HEK293 (cell line): ENCODE data around the gene YPEL5.

ENCODE experiments used
- CTCF ChIA-PET: fragments of 350-600 bp; formaldehyde crosslinking; extraction: SDS; loops from one replicate; lab custom pipeline; 2021; ENCODE audit warnings: antibody characterized with exemption; lab: Yijun Ruan, JAX
- POLR2A ChIA-PET: fragments of 300-600 bp; formaldehyde crosslinking; extraction: SDS; loops from one replicate; lab custom pipeline; 2020; ENCODE audit warnings: antibody characterized with exemption, inconsistent platforms; lab: Yijun Ruan, JAX
- H3K27ac ChIP-seq: fragments of 200-500 bp; sonication (Bioruptor generic); 2 replicates; pipeline ENCODE4 v1.5.1; 2014; ENCODE audit warnings: low read depth, low read length, control low read depth, inconsistent platforms; ENCODE audit errors: extremely low read depth
- H3K36me3 ChIP-seq, 2 experiments: fragments of 200-500 bp in 1 of 2; sonication (Bioruptor generic) in 1 of 2; 1 replicate in 1 of 2; 2 replicates in 1 of 2; pipeline ENCODE4 v1.5.1; 2014 to 2017; ENCODE audit warnings: inconsistent platforms in 2 of 2, low read length in 2 of 2; ENCODE audit not compliant: control insufficient read depth in 2 of 2, insufficient read depth in 1 of 2
- H3K4me1 ChIP-seq: fragments of 200-500 bp; sonication (Bioruptor generic); 2 replicates; pipeline ENCODE4 v1.5.1; 2014; ENCODE audit warnings: mild to moderate bottlenecking, low read length, inconsistent platforms; ENCODE audit not compliant: control insufficient read depth, insufficient read depth
- H3K4me3 ChIP-seq: 2 replicates; pipeline ENCODE4 v1.5.1; 2011; ENCODE audit warnings: low read depth, mild to moderate bottlenecking, control low read depth, low read length, moderate library complexity
- H3K9me3 ChIP-seq: fragments of 200-500 bp; sonication (Bioruptor generic); 2 replicates; pipeline ENCODE4 v1.5.1; 2014; ENCODE audit warnings: low read depth, low read length, inconsistent platforms; ENCODE audit not compliant: control insufficient read depth, insufficient read depth
- FEZF1 ChIP-seq: fragments of 450-650 bp; formaldehyde crosslinking; IDR thresholded peaks from 2 replicates; pipeline ENCODE4 v1.5.1; 2016; ENCODE audit warnings: missing biosample characterization, missing genetic modification characterization
- MZF1 ChIP-seq: fragments of 450-650 bp; formaldehyde crosslinking; IDR thresholded peaks from 2 replicates; pipeline ENCODE4 v1.5.1; 2017; ENCODE audit warnings: missing biosample characterization, missing genetic modification characterization, borderline replicate concordance
- OVOL3 ChIP-seq: fragments of 450-650 bp; formaldehyde crosslinking; IDR thresholded peaks from 2 replicates; pipeline ENCODE4 v1.5.1; 2016; ENCODE audit warnings: missing biosample characterization, missing genetic modification characterization
- ZBTB1 ChIP-seq: fragments of 450-650 bp; formaldehyde crosslinking; IDR thresholded peaks from 2 replicates; pipeline ENCODE4 v1.5.1; 2016; ENCODE audit warnings: missing biosample characterization, missing genetic modification characterization
- ZNF112 ChIP-seq: fragments of 450-650 bp; formaldehyde crosslinking; IDR thresholded peaks from 2 replicates; pipeline ENCODE4 v1.5.0; 2017; ENCODE audit warnings: missing biosample characterization, missing genetic modification characterization
- ZNF121 ChIP-seq: fragments of 450-650 bp; formaldehyde crosslinking; IDR thresholded peaks from 2 replicates; pipeline ENCODE4 v1.5.1; 2016; ENCODE audit warnings: missing biosample characterization, missing genetic modification characterization
- ZNF223 ChIP-seq: fragments of 450-650 bp; formaldehyde crosslinking; IDR thresholded peaks from 2 replicates; pipeline ENCODE4 v1.5.1; 2016; ENCODE audit warnings: missing biosample characterization, missing genetic modification characterization
- ZNF311 ChIP-seq: fragments of 450-650 bp; formaldehyde crosslinking; IDR thresholded peaks from 2 replicates; pipeline ENCODE4 v1.5.1; 2017; ENCODE audit warnings: missing biosample characterization, missing genetic modification characterization, borderline replicate concordance
- ZNF48 ChIP-seq: fragments of 450-650 bp; formaldehyde crosslinking; IDR thresholded peaks from 2 replicates; pipeline ENCODE4 v1.5.1; 2016; ENCODE audit warnings: missing biosample characterization, missing genetic modification characterization
- ZNF571 ChIP-seq: fragments of 450-650 bp; formaldehyde crosslinking; IDR thresholded peaks from 2 replicates; pipeline ENCODE4 v1.5.0; 2017; ENCODE audit warnings: missing biosample characterization, missing genetic modification characterization
- ZNF623 ChIP-seq: fragments of 450-650 bp; formaldehyde crosslinking; IDR thresholded peaks from 2 replicates; pipeline ENCODE4 v1.5.1; 2016; ENCODE audit warnings: missing biosample characterization, missing genetic modification characterization
- ZNF664 ChIP-seq: fragments of 450-650 bp; formaldehyde crosslinking; IDR thresholded peaks from 2 replicates; pipeline ENCODE4 v1.5.1; 2016; ENCODE audit warnings: missing biosample characterization, missing genetic modification characterization
- ZNF677 ChIP-seq: fragments of 450-650 bp; IDR thresholded peaks from 2 replicates; pipeline ENCODE4 v1.5.0; 2018; ENCODE audit warnings: missing biosample characterization, mild to moderate bottlenecking, missing genetic modification characterization, moderate library complexity
- ZNF768 ChIP-seq: fragments of 450-650 bp; formaldehyde crosslinking; IDR thresholded peaks from 2 replicates; pipeline ENCODE4 v1.5.1; 2018; ENCODE audit warnings: missing biosample characterization, mild to moderate bottlenecking, missing genetic modification characterization
- ZNF791 ChIP-seq: fragments of 450-650 bp; formaldehyde crosslinking; IDR thresholded peaks from 2 replicates; pipeline ENCODE4 v1.5.1; 2016; ENCODE audit warnings: missing biosample characterization, missing genetic modification characterization
- ZNF830 ChIP-seq: fragments of 450-650 bp; IDR thresholded peaks from 2 replicates; pipeline ENCODE4 v1.5.0; 2018; ENCODE audit warnings: missing biosample characterization, missing genetic modification characterization, low read depth, mild to moderate bottlenecking, moderate library complexity
- TF ChIP-seq, protein P1 (sequence below): fragments of 450-650 bp; formaldehyde crosslinking; IDR thresholded peaks from 2 replicates; pipeline ENCODE4 v1.5.1; 2017; ENCODE audit warnings: missing biosample characterization, missing genetic modification characterization
- TF ChIP-seq, protein P2 (sequence below): fragments of 450-650 bp; formaldehyde crosslinking; IDR thresholded peaks from 2 replicates; pipeline ENCODE4 v1.5.1; 2016; ENCODE audit warnings: missing biosample characterization, missing genetic modification characterization
- TF ChIP-seq, protein P3 (sequence below): fragments of 450-650 bp; IDR thresholded peaks from 2 replicates; pipeline ENCODE4 v1.5.1; 2018; ENCODE audit warnings: missing biosample characterization, mild to moderate bottlenecking, missing genetic modification characterization
- TF ChIP-seq, protein P4 (sequence below): fragments of 450-650 bp; formaldehyde crosslinking; IDR thresholded peaks from 2 replicates; pipeline ENCODE4 v1.5.1; 2017; ENCODE audit warnings: missing biosample characterization, missing genetic modification characterization
- TF ChIP-seq, protein P5 (sequence below): fragments of 450-650 bp; formaldehyde crosslinking; IDR thresholded peaks from 2 replicates; pipeline ENCODE4 v1.5.1; 2016; ENCODE audit warnings: missing biosample characterization, missing genetic modification characterization
- TF ChIP-seq, protein P6 (sequence below): fragments of 450-650 bp; formaldehyde crosslinking; IDR thresholded peaks from 2 replicates; pipeline ENCODE4 v1.5.1; 2016; ENCODE audit warnings: missing biosample characterization, missing genetic modification characterization
- TF ChIP-seq, protein P7 (sequence below): fragments of 450-650 bp; formaldehyde crosslinking; IDR thresholded peaks from 2 replicates; pipeline ENCODE4 v1.5.1; 2016; ENCODE audit warnings: missing biosample characterization, missing genetic modification characterization, borderline replicate concordance

Gene YPEL5

DNA sequence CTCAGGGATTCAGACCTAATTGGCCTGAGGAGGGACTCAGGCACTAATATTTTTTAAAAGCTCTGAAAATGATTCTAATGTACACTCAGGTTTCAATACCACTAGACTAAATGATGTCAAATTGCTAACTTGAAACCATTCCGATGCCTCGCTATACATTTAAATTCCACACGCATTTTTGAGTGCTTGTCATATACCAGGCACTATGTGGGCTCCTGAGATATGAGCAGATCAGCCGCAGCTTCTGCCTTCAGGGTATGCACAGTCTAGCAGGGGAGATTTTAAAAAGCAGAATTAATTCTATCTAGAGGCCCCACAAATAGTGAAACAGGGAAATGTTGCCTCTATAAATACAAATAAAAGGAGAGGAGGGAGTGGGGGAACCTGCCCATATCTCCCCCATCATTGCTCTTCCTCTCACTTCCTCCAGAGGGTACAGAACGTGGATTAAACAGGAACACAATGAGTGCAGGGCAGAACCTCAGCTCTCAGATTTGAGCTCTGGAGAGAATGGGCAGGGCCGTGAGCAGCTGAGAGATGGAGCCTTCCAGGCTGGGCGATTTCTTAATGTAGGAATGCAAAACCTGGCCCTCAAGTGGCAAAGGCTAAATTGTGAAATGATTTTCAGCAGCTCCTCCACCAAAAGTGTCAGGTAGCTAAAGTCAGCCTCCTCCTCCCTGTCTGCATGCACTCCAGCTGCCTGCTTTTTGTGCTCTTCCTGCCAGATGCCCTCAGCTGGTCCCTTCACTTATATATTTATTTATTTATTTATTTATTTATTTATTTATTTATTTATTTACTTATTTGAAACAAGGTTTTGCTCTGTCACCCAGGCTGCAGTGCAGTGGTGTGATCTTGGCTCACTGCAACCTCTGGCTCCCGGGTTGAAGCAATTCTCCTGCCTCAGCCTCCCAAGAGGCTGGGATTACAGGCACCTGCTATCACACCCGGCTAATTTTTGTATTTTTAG lies 59.9 kb downstream of the YPEL5 start:
- ChIA-PET POLR2A (interaction anchor here (2.8 kb wide), 1 partner anchor 27 kb away, joined by 11 read pairs; no protein-coding TSS in a partner anchor), CTCF (interaction anchor here (0.5 to 8.0 kb wide), 16 partner anchors 14 to 606 kb away, joined by 3 to 272 read pairs (median 3); no protein-coding TSS in a partner anchor)
- H3K4me1 ChIP-seq: no peaks in the 10 kb centered on the region
- no peak overlapping the region for H3K4me3 ChIP-seq
- H3K9me3 ChIP-seq: no peaks in the 10 kb centered on the region
- H3K36me3 ChIP-seq: no peaks in the 10 kb centered on the region
- no peak overlapping the region for H3K27ac ChIP-seq
- TF ChIP-seq ZNF223 (tag by site-specific recombination) (no peak), ZNF112 (no peak), ZNF664 (tag by site-specific recombination) (no peak), ZBTB1 (tag by site-specific recombination) (no peak), MZF1 (tag by site-specific recombination) (no peak), ZNF623 (tag by site-specific recombination) (peak; percentile 53; the same call in 1 of the 2 replicates), OVOL3 (tag by site-specific recombination) (no peak), FEZF1 (tag by site-specific recombination) (no peak), ZNF768 (tag by site-specific recombination) (no peak), ZNF677 (tag by site-specific recombination) (no peak), ZNF830 (no peak), ZNF121 (tag by site-specific recombination) (no peak), ZNF48 (tag by site-specific recombination) (no peak), ZNF571 (tag by site-specific recombination) (no peak), ZNF311 (tag by site-specific recombination) (no peak), ZNF791 (tag by site-specific recombination) (no peak)
- TF ChIP-seq, protein P1, sequence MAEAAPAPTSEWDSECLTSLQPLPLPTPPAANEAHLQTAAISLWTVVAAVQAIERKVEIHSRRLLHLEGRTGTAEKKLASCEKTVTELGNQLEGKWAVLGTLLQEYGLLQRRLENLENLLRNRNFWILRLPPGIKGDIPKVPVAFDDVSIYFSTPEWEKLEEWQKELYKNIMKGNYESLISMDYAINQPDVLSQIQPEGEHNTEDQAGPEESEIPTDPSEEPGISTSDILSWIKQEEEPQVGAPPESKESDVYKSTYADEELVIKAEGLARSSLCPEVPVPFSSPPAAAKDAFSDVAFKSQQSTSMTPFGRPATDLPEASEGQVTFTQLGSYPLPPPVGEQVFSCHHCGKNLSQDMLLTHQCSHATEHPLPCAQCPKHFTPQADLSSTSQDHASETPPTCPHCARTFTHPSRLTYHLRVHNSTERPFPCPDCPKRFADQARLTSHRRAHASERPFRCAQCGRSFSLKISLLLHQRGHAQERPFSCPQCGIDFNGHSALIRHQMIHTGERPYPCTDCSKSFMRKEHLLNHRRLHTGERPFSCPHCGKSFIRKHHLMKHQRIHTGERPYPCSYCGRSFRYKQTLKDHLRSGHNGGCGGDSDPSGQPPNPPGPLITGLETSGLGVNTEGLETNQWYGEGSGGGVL (tag by site-specific recombination): no peak
- TF ChIP-seq, protein P2, sequence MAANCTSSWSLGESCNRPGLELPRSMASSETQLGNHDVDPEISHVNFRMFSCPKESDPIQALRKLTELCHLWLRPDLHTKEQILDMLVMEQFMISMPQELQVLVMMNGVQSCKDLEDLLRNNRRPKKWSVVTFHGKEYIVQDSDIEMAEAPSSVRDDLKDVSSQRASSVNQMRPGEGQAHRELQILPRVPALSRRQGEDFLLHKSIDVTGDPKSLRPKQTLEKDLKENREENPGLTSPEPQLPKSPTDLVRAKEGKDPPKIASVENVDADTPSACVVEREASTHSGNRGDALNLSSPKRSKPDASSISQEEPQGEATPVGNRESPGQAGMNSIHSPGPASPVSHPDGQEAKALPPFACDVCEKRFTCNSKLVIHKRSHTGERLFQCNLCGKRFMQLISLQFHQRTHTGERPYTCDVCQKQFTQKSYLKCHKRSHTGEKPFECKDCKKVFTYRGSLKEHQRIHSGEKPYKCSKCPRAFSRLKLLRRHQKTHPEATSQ (tag by site-specific recombination): no peak
- TF ChIP-seq, protein P3, sequence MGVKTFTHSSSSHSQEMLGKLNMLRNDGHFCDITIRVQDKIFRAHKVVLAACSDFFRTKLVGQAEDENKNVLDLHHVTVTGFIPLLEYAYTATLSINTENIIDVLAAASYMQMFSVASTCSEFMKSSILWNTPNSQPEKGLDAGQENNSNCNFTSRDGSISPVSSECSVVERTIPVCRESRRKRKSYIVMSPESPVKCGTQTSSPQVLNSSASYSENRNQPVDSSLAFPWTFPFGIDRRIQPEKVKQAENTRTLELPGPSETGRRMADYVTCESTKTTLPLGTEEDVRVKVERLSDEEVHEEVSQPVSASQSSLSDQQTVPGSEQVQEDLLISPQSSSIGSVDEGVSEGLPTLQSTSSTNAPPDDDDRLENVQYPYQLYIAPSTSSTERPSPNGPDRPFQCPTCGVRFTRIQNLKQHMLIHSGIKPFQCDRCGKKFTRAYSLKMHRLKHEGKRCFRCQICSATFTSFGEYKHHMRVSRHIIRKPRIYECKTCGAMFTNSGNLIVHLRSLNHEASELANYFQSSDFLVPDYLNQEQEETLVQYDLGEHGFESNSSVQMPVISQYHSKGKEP (tag by site-specific recombination): no peak
- TF ChIP-seq, protein P4, sequence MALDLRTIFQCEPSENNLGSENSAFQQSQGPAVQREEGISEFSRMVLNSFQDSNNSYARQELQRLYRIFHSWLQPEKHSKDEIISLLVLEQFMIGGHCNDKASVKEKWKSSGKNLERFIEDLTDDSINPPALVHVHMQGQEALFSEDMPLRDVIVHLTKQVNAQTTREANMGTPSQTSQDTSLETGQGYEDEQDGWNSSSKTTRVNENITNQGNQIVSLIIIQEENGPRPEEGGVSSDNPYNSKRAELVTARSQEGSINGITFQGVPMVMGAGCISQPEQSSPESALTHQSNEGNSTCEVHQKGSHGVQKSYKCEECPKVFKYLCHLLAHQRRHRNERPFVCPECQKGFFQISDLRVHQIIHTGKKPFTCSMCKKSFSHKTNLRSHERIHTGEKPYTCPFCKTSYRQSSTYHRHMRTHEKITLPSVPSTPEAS (tag by site-specific recombination): no peak
- TF ChIP-seq, protein P5, sequence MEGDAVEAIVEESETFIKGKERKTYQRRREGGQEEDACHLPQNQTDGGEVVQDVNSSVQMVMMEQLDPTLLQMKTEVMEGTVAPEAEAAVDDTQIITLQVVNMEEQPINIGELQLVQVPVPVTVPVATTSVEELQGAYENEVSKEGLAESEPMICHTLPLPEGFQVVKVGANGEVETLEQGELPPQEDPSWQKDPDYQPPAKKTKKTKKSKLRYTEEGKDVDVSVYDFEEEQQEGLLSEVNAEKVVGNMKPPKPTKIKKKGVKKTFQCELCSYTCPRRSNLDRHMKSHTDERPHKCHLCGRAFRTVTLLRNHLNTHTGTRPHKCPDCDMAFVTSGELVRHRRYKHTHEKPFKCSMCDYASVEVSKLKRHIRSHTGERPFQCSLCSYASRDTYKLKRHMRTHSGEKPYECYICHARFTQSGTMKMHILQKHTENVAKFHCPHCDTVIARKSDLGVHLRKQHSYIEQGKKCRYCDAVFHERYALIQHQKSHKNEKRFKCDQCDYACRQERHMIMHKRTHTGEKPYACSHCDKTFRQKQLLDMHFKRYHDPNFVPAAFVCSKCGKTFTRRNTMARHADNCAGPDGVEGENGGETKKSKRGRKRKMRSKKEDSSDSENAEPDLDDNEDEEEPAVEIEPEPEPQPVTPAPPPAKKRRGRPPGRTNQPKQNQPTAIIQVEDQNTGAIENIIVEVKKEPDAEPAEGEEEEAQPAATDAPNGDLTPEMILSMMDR: no peak
- TF ChIP-seq, protein P6, sequence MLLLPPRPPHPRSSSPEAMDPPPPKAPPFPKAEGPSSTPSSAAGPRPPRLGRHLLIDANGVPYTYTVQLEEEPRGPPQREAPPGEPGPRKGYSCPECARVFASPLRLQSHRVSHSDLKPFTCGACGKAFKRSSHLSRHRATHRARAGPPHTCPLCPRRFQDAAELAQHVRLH (tag by site-specific recombination): no peak
- TF ChIP-seq, protein P7, sequence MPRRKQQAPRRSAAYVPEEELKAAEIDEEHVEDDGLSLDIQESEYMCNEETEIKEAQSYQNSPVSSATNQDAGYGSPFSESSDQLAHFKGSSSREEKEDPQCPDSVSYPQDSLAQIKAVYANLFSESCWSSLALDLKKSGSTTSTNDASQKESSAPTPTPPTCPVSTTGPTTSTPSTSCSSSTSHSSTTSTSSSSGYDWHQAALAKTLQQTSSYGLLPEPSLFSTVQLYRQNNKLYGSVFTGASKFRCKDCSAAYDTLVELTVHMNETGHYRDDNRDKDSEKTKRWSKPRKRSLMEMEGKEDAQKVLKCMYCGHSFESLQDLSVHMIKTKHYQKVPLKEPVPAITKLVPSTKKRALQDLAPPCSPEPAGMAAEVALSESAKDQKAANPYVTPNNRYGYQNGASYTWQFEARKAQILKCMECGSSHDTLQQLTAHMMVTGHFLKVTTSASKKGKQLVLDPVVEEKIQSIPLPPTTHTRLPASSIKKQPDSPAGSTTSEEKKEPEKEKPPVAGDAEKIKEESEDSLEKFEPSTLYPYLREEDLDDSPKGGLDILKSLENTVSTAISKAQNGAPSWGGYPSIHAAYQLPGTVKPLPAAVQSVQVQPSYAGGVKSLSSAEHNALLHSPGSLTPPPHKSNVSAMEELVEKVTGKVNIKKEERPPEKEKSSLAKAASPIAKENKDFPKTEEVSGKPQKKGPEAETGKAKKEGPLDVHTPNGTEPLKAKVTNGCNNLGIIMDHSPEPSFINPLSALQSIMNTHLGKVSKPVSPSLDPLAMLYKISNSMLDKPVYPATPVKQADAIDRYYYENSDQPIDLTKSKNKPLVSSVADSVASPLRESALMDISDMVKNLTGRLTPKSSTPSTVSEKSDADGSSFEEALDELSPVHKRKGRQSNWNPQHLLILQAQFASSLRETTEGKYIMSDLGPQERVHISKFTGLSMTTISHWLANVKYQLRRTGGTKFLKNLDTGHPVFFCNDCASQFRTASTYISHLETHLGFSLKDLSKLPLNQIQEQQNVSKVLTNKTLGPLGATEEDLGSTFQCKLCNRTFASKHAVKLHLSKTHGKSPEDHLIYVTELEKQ (tag by site-specific recombination): no peak
